Naive thymus-derived CD4-positive, alpha-beta T cell (primary cell): ENCODE results near the gene VSTM4. TPM values are rescaled to one million over a fixed set of nuclear protein-coding genes. Genes with fewer than 3 reads are reported as not detected.

Experiments
- ATAC-seq: fragments of 150-1000 bp; cut with Tn5 transposase; 2 replicates; pipeline ENCODE4 v1.10.0; 2021; ENCODE audit warnings: mild to moderate bottlenecking, moderate library complexity
- CTCF ChIA-PET: fragments of 350-600 bp; sonication (Branson Sonifier 250); formaldehyde crosslinking; loops from one replicate; lab custom pipeline; 2021; ENCODE audit warnings: antibody characterized with exemption; lab: Charles Lee
- POLR2A ChIA-PET: fragments of 350-600 bp; sonication (Branson Sonifier 250); formaldehyde crosslinking; loops from one replicate; lab custom pipeline; 2021; ENCODE audit warnings: antibody characterized with exemption, inconsistent platforms; lab: Charles Lee
- DNase-seq, 9 donors: peaks; one replicate each; pipeline versions ENCODE4 v3.0.0 to v3.0.0-alpha.2; 2020 to 2022; ENCODE audit warnings: mixed read lengths in 1 of 9
- H3K27ac ChIP-seq: one replicate; pipeline ENCODE4 v1.7.0; 2013; ENCODE audit warnings: mild to moderate bottlenecking, low read depth, low read length, moderate library complexity
- H3K27me3 ChIP-seq, 2 donors: one replicate each; pipeline ENCODE4 v1.7.0; 2013; ENCODE audit warnings: low read length in 2 of 2, mild to moderate bottlenecking in 2 of 2, moderate library complexity in 2 of 2; ENCODE audit not compliant: control insufficient read depth in 2 of 2, insufficient read depth in 2 of 2
- H3K36me3 ChIP-seq, 3 experiments: 1 replicate in 2 of 3; 2 replicates in 1 of 3; pipeline ENCODE4 v1.7.0; 2013; ENCODE audit warnings: low read length in 3 of 3, mild to moderate bottlenecking in 3 of 3, moderate library complexity in 1 of 3; ENCODE audit not compliant: insufficient read depth in 3 of 3, control insufficient read depth in 2 of 3
- H3K4me1 ChIP-seq, 2 donors: one replicate each; pipeline ENCODE4 v1.7.0; 2013; ENCODE audit warnings: low read length in 2 of 2, mild to moderate bottlenecking in 2 of 2, moderate library complexity in 1 of 2; ENCODE audit not compliant: control insufficient read depth in 2 of 2, insufficient read depth in 2 of 2
- H3K4me3 ChIP-seq: 2 replicates; pipeline ENCODE4 v1.7.0; 2013; ENCODE audit warnings: mild to moderate bottlenecking, low read length
- H3K9me3 ChIP-seq, 3 experiments: 1 replicate in 2 of 3; 2 replicates in 1 of 3; pipeline ENCODE4 v1.7.0; 2013; ENCODE audit warnings: low read length in 3 of 3; ENCODE audit not compliant: control insufficient read depth in 2 of 3
- H3K27ac Mint-ChIP-seq, 9 donors: one replicate each; pipeline ENCODE4 v1.8.0; 2020 to 2022; ENCODE audit warnings: mixed read lengths in 9 of 9, mild to moderate bottlenecking in 8 of 9, moderate library complexity in 5 of 9, inconsistent platforms in 2 of 9
- H3K27me3 Mint-ChIP-seq, 5 donors: one replicate each; pipeline ENCODE4 v1.8.0; 2021 to 2022; ENCODE audit warnings: mixed read lengths in 5 of 5, mild to moderate bottlenecking in 1 of 5
- H3K36me3 Mint-ChIP-seq, 5 donors: one replicate each; pipeline ENCODE4 v1.8.0; 2020 to 2022; ENCODE audit warnings: mixed read lengths in 5 of 5, mild to moderate bottlenecking in 3 of 5, inconsistent platforms in 1 of 5
- H3K4me1 Mint-ChIP-seq, 7 donors: one replicate each; pipeline ENCODE4 v1.8.0; 2020 to 2022; ENCODE audit warnings: mixed read lengths in 7 of 7, mild to moderate bottlenecking in 3 of 7, inconsistent platforms in 1 of 7
- H3K4me3 Mint-ChIP-seq, 10 donors: one replicate each; pipeline ENCODE4 v1.8.0; 2020 to 2022; ENCODE audit warnings: mild to moderate bottlenecking in 10 of 10, mixed read lengths in 10 of 10, moderate library complexity in 6 of 10, inconsistent platforms in 2 of 10
- H3K9me3 Mint-ChIP-seq, 11 donors: one replicate each; pipeline ENCODE4 v1.8.0; 2020 to 2022; ENCODE audit warnings: mixed read lengths in 11 of 11, mild to moderate bottlenecking in 4 of 11, inconsistent platforms in 1 of 11, moderate library complexity in 1 of 11
- intact Hi-C, 2 donors: fragments of 100-400 bp; cut with micrococcal nuclease; formaldehyde crosslinking; loops; one replicate each; pipeline ENCODE4 v1.15.1; 2023
- polyA plus RNA-seq, 2 donors: library from polyadenylated mRNA; unstranded; fragments of 300-500 nt; fragmentation: Illumina TruSeq; gene quantifications; one replicate each; pipeline ENCODE4 v1.2.3, GENCODE V29; 2021
- total RNA-seq, 6 experiments: library from RNA in 5 of 6; stranded (reverse) in 5 of 6; gene quantifications; 1 replicate in 5 of 6; 2 replicates in 1 of 6; pipeline ENCODE4 v1.2.3 and lab custom pipeline; 2021 to 2026

Gene VSTM4
- total and polyA plus RNA-seq, 7 experiments from 2014 or later: 0.12 TPM; not detected in 6

- POLR2A ChIA-PET: no interaction called here
- DNase-seq: no peak
These were observed 121.7 kb downstream of the VSTM4 start for GRCh38 chr10:48993627-48994026.

GRCh38 chr10:48990226-48990625, 125.1 kb downstream of the VSTM4 start:
- DNase-seq: no peak
- H3K4me3 ChIP-seq: no peak overlapping the region
- H3K27me3 Mint-ChIP-seq: no peaks in the 10 kb centered on the region
- H3K36me3 Mint-ChIP-seq: no peaks in the 10 kb centered on the region
- no peaks in the 10 kb centered on the region for H3K9me3 Mint-ChIP-seq
- no peaks in the 10 kb centered on the region for H3K27me3 ChIP-seq
- H3K27ac Mint-ChIP-seq: no peak overlapping the region
- no peaks in the 10 kb centered on the region for H3K9me3 ChIP-seq
- intact Hi-C loops: no loop called here
- H3K4me3 Mint-ChIP-seq: no peak overlapping the region
- no peak overlapping the region for H3K27ac ChIP-seq
- no peaks in the 10 kb centered on the region for H3K4me1 ChIP-seq
- ChIA-PET CTCF (no interaction called here), POLR2A (no interaction called here)
- H3K36me3 ChIP-seq: no peaks in the 10 kb centered on the region
- no peak for ATAC-seq
- no peaks in the 10 kb centered on the region for H3K4me1 Mint-ChIP-seq

More at GRCh38 chr10:48993627-48994026, 121.7 kb downstream of the VSTM4 start:
- intact Hi-C loops: no loop called here
- no peak overlapping the region for H3K27ac Mint-ChIP-seq
- CTCF ChIA-PET: no interaction called here
- no peaks in the 10 kb centered on the region for H3K9me3 Mint-ChIP-seq
- no peaks in the 10 kb centered on the region for H3K36me3 Mint-ChIP-seq
- Histone ChIP-seq H3K9me3 (no peaks in the 10 kb centered on the region), H3K27me3 (no peaks in the 10 kb centered on the region), H3K36me3 (no peaks in the 10 kb centered on the region), H3K4me1 (no peaks in the 10 kb centered on the region), H3K4me3 (no peak overlapping the region), H3K27ac (no peak overlapping the region)
- H3K4me3 Mint-ChIP-seq: no peak overlapping the region
- no peak for ATAC-seq
- H3K27me3 Mint-ChIP-seq: no peaks in the 10 kb centered on the region
- H3K4me1 Mint-ChIP-seq: no peaks in the 10 kb centered on the region

GRCh38 chr10:48985621-48986158, 129.6 kb downstream of the VSTM4 start:
- Mint-ChIP-seq H3K4me1 (no peaks in the 10 kb centered on the region), H3K4me3 (no peak overlapping the region), H3K9me3 (no peaks in the 10 kb centered on the region), H3K36me3 (no peaks in the 10 kb centered on the region), H3K27ac (no peak overlapping the region), H3K27me3 (no peaks in the 10 kb centered on the region)
- CTCF ChIA-PET: no interaction called here
- ATAC-seq (no peak), DNase-seq (no peak)
- Histone ChIP-seq H3K4me1 (no peaks in the 10 kb centered on the region), H3K27me3 (no peaks in the 10 kb centered on the region), H3K4me3 (no peak overlapping the region), H3K9me3 (no peaks in the 10 kb centered on the region), H3K27ac (no peak overlapping the region), H3K36me3 (no peaks in the 10 kb centered on the region)
- intact Hi-C loops: no loop called here
- POLR2A ChIA-PET: no interaction called here

DNA sequence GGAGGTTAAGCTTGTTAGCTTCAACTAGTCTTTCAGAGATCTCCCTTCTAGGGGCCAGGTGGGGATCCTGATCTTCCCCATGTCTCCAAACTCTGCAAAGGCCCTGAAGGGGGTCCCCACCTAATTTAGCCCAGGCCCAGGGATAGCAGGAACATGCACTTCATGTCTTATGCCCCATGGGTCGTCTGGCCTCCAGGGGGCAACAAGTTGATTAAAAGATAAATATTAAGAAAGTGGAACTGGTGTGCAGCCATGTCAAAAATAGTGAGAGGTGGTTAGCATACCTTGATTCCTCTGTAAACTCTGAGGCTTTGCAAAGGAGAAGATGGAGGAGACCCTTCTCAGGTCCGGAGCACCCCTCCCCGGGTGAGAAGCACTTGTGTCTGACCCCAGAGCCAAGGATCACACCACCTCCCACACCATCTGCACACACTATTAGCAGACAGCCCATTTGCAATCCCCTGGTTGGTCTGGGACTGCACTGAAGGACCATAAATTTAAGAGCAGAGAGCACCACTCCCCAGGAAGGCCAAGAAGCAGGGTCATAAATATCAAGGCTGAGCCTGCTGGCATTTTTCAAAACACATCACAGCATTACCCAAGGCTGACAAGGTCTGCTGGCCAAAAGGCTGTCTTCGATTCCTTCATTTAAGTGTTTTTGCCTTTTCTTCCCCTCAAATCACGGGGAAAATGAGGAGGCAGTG, 131.5 kb downstream of the VSTM4 start:
- no peak for ATAC-seq
- CTCF ChIA-PET: no interaction called here
- no peaks in the 10 kb centered on the region for H3K36me3 ChIP-seq

DNA sequence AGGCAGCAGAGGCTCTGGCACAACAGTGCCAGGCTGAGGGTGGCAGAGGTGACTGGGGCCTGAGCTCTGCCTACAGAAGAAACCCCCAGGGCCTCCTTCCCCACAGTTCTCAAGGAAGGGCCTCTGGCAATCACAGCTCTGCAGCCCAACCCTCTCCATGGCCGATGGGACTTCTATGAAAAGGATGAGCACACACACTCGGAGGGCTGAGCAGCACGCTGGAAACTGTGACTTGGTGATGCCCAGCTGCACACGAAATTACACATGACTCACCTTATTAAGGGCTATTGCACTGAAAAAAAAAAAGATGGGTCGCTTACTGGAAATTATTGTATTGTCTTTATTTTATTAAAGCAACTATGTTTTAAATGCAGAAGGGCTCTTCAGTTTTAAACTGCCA, 132.7 kb downstream of the VSTM4 start:
- CTCF ChIA-PET: no interaction called here

More for the DNA sequence above, 131.5 kb downstream of the VSTM4 start:
- no peak overlapping the region for H3K4me3 Mint-ChIP-seq
- no peaks in the 10 kb centered on the region for H3K4me1 Mint-ChIP-seq
- Histone ChIP-seq H3K4me3 (no peak overlapping the region), H3K4me1 (no peaks in the 10 kb centered on the region), H3K27ac (no peak overlapping the region), H3K27me3 (no peaks in the 10 kb centered on the region), H3K9me3 (no peaks in the 10 kb centered on the region)
- H3K9me3 Mint-ChIP-seq: no peaks in the 10 kb centered on the region
- no peak overlapping the region for H3K27ac Mint-ChIP-seq
- H3K36me3 Mint-ChIP-seq: no peaks in the 10 kb centered on the region
- H3K27me3 Mint-ChIP-seq: no peaks in the 10 kb centered on the region
- intact Hi-C loops: no loop called here
- POLR2A ChIA-PET: no interaction called here
- DNase-seq: no peak

GRCh38 chr10:48981310-48981907, 133.9 kb downstream of the VSTM4 start:
- CTCF ChIA-PET: interaction anchor here (0.6 kb wide), 1 partner anchor 54 kb away, joined by 4 read pairs; no protein-coding TSS in a partner anchor
- Histone ChIP-seq H3K4me3 (no peak overlapping the region), H3K9me3 (no peaks in the 10 kb centered on the region), H3K4me1 (no peaks in the 10 kb centered on the region), H3K27me3 (no peaks in the 10 kb centered on the region), H3K27ac (no peak overlapping the region), H3K36me3 (no peaks in the 10 kb centered on the region)
- Mint-ChIP-seq H3K4me1 (no peaks in the 10 kb centered on the region), H3K27me3 (no peaks in the 10 kb centered on the region), H3K36me3 (no peaks in the 10 kb centered on the region), H3K27ac (no peak overlapping the region), H3K9me3 (peaks cover 0 to 1% (median 0%) of the 10 kb centered on the region in 11 donors), H3K4me3 (no peak overlapping the region)
- intact Hi-C loops: loop anchor here (1.0 to 2.0 kb wide), 3 partner anchors 183 to 531 kb away; no protein-coding TSS in a partner anchor
- peak in 2 of 9 donors; percentile 8 to 43 for DNase-seq
- ATAC-seq: peak; percentile 57
- POLR2A ChIA-PET: no interaction called here

More for the DNA sequence above, 132.7 kb downstream of the VSTM4 start:
- Mint-ChIP-seq H3K4me1 (no peaks in the 10 kb centered on the region), H3K9me3 (peaks cover 0 to 1% (median 0%) of the 10 kb centered on the region in 11 donors), H3K36me3 (no peaks in the 10 kb centered on the region), H3K27me3 (no peaks in the 10 kb centered on the region), H3K27ac (no peak overlapping the region), H3K4me3 (no peak overlapping the region)
- intact Hi-C loops: no loop called here
- POLR2A ChIA-PET: no interaction called here
- Histone ChIP-seq H3K27ac (no peak overlapping the region), H3K4me1 (no peaks in the 10 kb centered on the region), H3K36me3 (no peaks in the 10 kb centered on the region), H3K4me3 (no peak overlapping the region), H3K9me3 (no peaks in the 10 kb centered on the region), H3K27me3 (no peaks in the 10 kb centered on the region)
- DNase-seq (no peak), ATAC-seq (no peak)
